H9 (cell line): ENCODE data around the gene ATL1. TPM values are rescaled to one million over a fixed set of nuclear protein-coding genes. Genes with fewer than 3 reads are reported as not detected.
"Not testable (repeated sequence)": the region's sequence is repeated elsewhere in the genome, so short reads cannot be mapped to it uniquely, and the experiment has no call there.

ENCODE experiments used
- DNase-seq: peaks from one replicate; pipeline ENCODE4 v3.0.0-alpha.2; 2017
- H2AFZ ChIP-seq: one replicate; pipeline ENCODE4 v1.6.1; 2013; ENCODE audit warnings: mild to moderate bottlenecking, low read length, control low read depth, moderate library complexity
- H2AK5ac ChIP-seq: 2 replicates; pipeline ENCODE4 v1.6.1; 2013; ENCODE audit warnings: low read length, control low read depth, mixed read lengths; ENCODE audit not compliant: insufficient read length
- H2BK120ac ChIP-seq: one replicate; pipeline ENCODE4 v1.6.1; 2013; ENCODE audit warnings: low read depth, mild to moderate bottlenecking, low read length, control low read depth, inconsistent platforms; ENCODE audit not compliant: poor library complexity, severe bottlenecking
- H2BK12ac ChIP-seq: 2 replicates; pipeline ENCODE4 v1.6.1; 2013; ENCODE audit warnings: low read length, control low read depth, mixed read lengths, low read depth; ENCODE audit not compliant: insufficient read length
- H2BK15ac ChIP-seq: 2 replicates; pipeline ENCODE4 v1.6.1; 2013; ENCODE audit warnings: low read depth, low read length, control low read depth
- H2BK20ac ChIP-seq: one replicate; pipeline ENCODE4 v1.6.1; 2013; ENCODE audit warnings: low read depth, mild to moderate bottlenecking, low read length, control low read depth, inconsistent platforms; ENCODE audit not compliant: poor library complexity, severe bottlenecking
- H2BK5ac ChIP-seq: 2 replicates; pipeline ENCODE4 v1.6.1; 2013; ENCODE audit warnings: low read length, control low read depth, mixed read lengths; ENCODE audit not compliant: insufficient read length
- H3K14ac ChIP-seq: 2 replicates; pipeline ENCODE4 v1.6.1; 2013; ENCODE audit warnings: low read length, control low read depth; ENCODE audit not compliant: insufficient read depth
- H3K18ac ChIP-seq: 2 replicates; pipeline ENCODE4 v1.6.1; 2013; ENCODE audit warnings: low read depth, mild to moderate bottlenecking, mixed read lengths, low read length, control low read depth; ENCODE audit not compliant: insufficient read length
- H3K23ac ChIP-seq: 2 replicates; pipeline ENCODE4 v1.6.1; 2013; ENCODE audit warnings: low read length, control low read depth, mixed read lengths, low read depth; ENCODE audit not compliant: insufficient read length
- H3K23me2 ChIP-seq: 2 replicates; pipeline ENCODE4 v1.6.1; 2013; ENCODE audit warnings: low read depth, mild to moderate bottlenecking, mixed read lengths, low read length, control low read depth; ENCODE audit not compliant: insufficient read length, poor library complexity, severe bottlenecking
- H3K27ac ChIP-seq: 2 replicates; pipeline ENCODE4 v1.5.1; 2013; ENCODE audit warnings: low read length, control low read depth, mixed read lengths, low read depth; ENCODE audit not compliant: insufficient read length
- H3K27me3 ChIP-seq: 2 replicates; pipeline ENCODE4 v1.6.1; 2013; ENCODE audit warnings: low read length, control low read depth, inconsistent platforms; ENCODE audit not compliant: insufficient read depth
- H3K4ac ChIP-seq: 2 replicates; pipeline ENCODE4 v1.6.1; 2013; ENCODE audit warnings: low read depth, mild to moderate bottlenecking, control low read depth, inconsistent platforms, low read length, moderate library complexity
- H3K4me1 ChIP-seq: 2 replicates; pipeline ENCODE4 v1.6.1; 2013; ENCODE audit warnings: low read length, control low read depth, inconsistent platforms; ENCODE audit not compliant: insufficient read depth
- H3K4me2 ChIP-seq: 2 replicates; pipeline ENCODE4 v1.6.1; 2013; ENCODE audit warnings: low read length, control low read depth, mixed read lengths; ENCODE audit not compliant: insufficient read length, insufficient read depth
- H3K56ac ChIP-seq: 2 replicates; pipeline ENCODE4 v1.6.1; 2013; ENCODE audit warnings: low read depth, mild to moderate bottlenecking, mixed read lengths, low read length, control low read depth; ENCODE audit not compliant: insufficient read length
- H3K79me1 ChIP-seq: 2 replicates; pipeline ENCODE4 v1.6.1; 2013; ENCODE audit warnings: low read depth, mild to moderate bottlenecking, moderate library complexity, low read length, control low read depth, inconsistent platforms; ENCODE audit not compliant: insufficient read depth, poor library complexity, severe bottlenecking
- H3K79me2 ChIP-seq: 2 replicates; pipeline ENCODE4 v1.6.1; 2013; ENCODE audit warnings: low read length, control low read depth, inconsistent platforms; ENCODE audit not compliant: insufficient read depth
- H3K9ac ChIP-seq: 2 replicates; pipeline ENCODE4 v1.6.1; 2013; ENCODE audit warnings: low read length, control low read depth, mixed read lengths; ENCODE audit not compliant: insufficient read length; ENCODE audit errors: extremely low read depth
- H3K9me3 ChIP-seq: one replicate; pipeline ENCODE4 v1.6.1; 2013; ENCODE audit warnings: low read depth, low read length, inconsistent platforms; ENCODE audit not compliant: control insufficient read depth
- H3T11ph ChIP-seq: one replicate; pipeline ENCODE4 v1.6.1; 2013; ENCODE audit warnings: mild to moderate bottlenecking, low read length, control low read depth, inconsistent platforms
- H4K20me1 ChIP-seq: one replicate; pipeline ENCODE4 v1.6.1; 2013; ENCODE audit not compliant: control insufficient read depth, insufficient read length, insufficient read depth
- H4K5ac ChIP-seq: 2 replicates; pipeline ENCODE4 v1.6.1; 2013; ENCODE audit warnings: low read depth, mild to moderate bottlenecking, mixed read lengths, low read length, control low read depth; ENCODE audit not compliant: insufficient read length
- H4K8ac ChIP-seq: replicated peaks from 2 replicates; pipeline ENCODE4 v1.6.1; 2013; ENCODE audit warnings: low read length, control low read depth, mixed read lengths, low read depth; ENCODE audit not compliant: insufficient read length
- H4K91ac ChIP-seq: 2 replicates; pipeline ENCODE4 v1.6.1; 2013; ENCODE audit warnings: low read depth, mild to moderate bottlenecking, moderate library complexity, mixed read lengths, low read length, control low read depth; ENCODE audit not compliant: insufficient read length
- H3K27ac Mint-ChIP-seq, 3 experiments: 2 replicates in 2 of 3; 3 replicates in 1 of 3; pipeline ENCODE4 v1.8.0; 2020 to 2021; ENCODE audit warnings: mixed read lengths in 3 of 3, mild to moderate bottlenecking in 1 of 3, moderate library complexity in 1 of 3
- H3K27me3 Mint-ChIP-seq: 2 replicates; pipeline ENCODE4 v1.8.0; 2021; ENCODE audit warnings: low read depth, mild to moderate bottlenecking, moderate library complexity, mixed read lengths
- H3K36me3 Mint-ChIP-seq, 3 experiments: 2 replicates in 2 of 3; 3 replicates in 1 of 3; pipeline ENCODE4 v1.8.0; 2020 to 2021; ENCODE audit warnings: low read depth in 3 of 3, mixed read lengths in 3 of 3; ENCODE audit not compliant: insufficient read depth in 1 of 3
- H3K4me1 Mint-ChIP-seq, 2 experiments: 2 replicates each; pipeline ENCODE4 v1.8.0; 2020; ENCODE audit warnings: mixed read lengths in 2 of 2
- H3K4me3 Mint-ChIP-seq, 2 experiments: 2 replicates in 1 of 2; 3 replicates in 1 of 2; pipeline ENCODE4 v1.8.0; 2020 to 2021; ENCODE audit warnings: mild to moderate bottlenecking in 2 of 2, mixed read lengths in 2 of 2, moderate library complexity in 1 of 2
- H3K9me3 Mint-ChIP-seq, 2 experiments: 2 replicates in 1 of 2; 3 replicates in 1 of 2; pipeline ENCODE4 v1.8.0; 2020; ENCODE audit warnings: mild to moderate bottlenecking in 2 of 2, mixed read lengths in 2 of 2, moderate library complexity in 1 of 2
- WGBS: extraction: QIAGEN DNeasy Blood & Tissue Kit; methylation state at CpG from one replicate; pipeline ENCODE4 v1.1.7; 2013; ENCODE audit warnings: missing lambda C conversion rate, low lambda C conversion rate, mixed read lengths; ENCODE audit not compliant: insufficient read length; ENCODE audit errors: extremely low coverage; 5-methylcytosine and 5-hydroxymethylcytosine counted together
- total RNA-seq: library from RNA; stranded (reverse); gene quantifications from 2 replicates; pipeline ENCODE4 v1.2.1, GENCODE V29; 2021
- TF ChIP-seq, protein P1 (sequence below): fragments of 200-600 bp; sonication (generic); conservative IDR thresholded peaks from 3 replicates; pipeline ENCODE4 v1.8.0; 2021; ENCODE audit warnings: antibody characterized with exemption, mild to moderate bottlenecking

Gene ATL1
- total RNA-seq, 1 experiment from 2014 or later = 3.0 TPM

DNA sequence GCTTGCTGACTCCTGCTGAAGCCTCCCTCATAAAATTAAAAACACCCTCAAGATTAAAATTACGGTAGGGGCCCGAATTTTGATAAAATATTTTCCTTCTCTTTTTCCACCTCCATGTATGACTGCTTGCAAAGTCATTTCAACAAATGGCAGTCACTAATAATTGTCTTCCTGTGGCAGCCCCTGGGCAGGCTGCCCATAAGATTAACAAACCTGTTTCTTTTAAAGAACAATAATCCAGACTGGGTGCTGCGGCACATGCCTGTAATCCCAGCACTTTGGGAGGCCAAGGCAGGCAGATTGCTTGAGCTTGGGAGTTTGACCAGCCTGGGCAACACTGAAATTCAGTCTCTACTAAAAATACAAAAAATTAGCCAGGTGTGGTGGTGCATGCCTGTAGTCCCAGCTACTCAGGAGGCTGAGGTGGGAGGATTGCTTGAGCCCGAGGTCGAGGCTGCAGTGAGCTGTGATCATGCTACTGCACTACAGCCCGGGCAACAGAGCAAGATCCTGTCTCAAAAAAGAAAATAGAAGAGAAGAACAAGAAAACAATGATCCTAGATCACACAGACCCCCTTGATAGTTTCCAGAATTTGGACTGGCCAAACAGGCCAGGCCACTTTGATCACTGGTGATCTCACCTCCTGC, 99.5 kb downstream of the ATL1 start:
- Mint-ChIP-seq H3K27ac (peak overlapping the region in 2 of 3 experiments; percentile 6 to 59; a peak in 3 of 7 replicates), H3K9me3 (peaks cover 0 to 2% of the 10 kb centered on the region in 2 experiments; a peak in 2 of 5 replicates), H3K27me3 (no peaks in the 10 kb centered on the region), H3K4me1 (peaks cover 35 to 39% of the 10 kb centered on the region in 2 experiments), H3K4me3 (no peak overlapping the region), H3K36me3 (peaks cover 41 to 43% (median 43%) of the 10 kb centered on the region in 3 experiments)
- Histone ChIP-seq H3K9me3 (no peaks in the 10 kb centered on the region), H2BK15ac (no peak overlapping the region), H4K5ac (no peak overlapping the region), H2AFZ (no peak overlapping the region), H2BK20ac (no peak overlapping the region), H4K8ac (no peak overlapping the region), H3K9ac (no peak overlapping the region), H3K79me1 (peaks cover 8% of the 10 kb centered on the region), H3K27ac (peak overlapping the region; percentile 6), H3K56ac (no peak overlapping the region), H3K4me1 (no peaks in the 10 kb centered on the region), H3K79me2 (peaks cover 7% of the 10 kb centered on the region; the same call in 1 of the 2 replicates), H3K18ac (no peak overlapping the region), H3K4ac (no peak overlapping the region), H3K4me2 (no peak overlapping the region), H4K91ac (no peak overlapping the region), H3K23me2 (no peaks in the 10 kb centered on the region), H2BK12ac (no peak overlapping the region), H3K23ac (no peak overlapping the region), H3K14ac (no peak overlapping the region), H2BK120ac (no peak overlapping the region), H3K27me3 (no peaks in the 10 kb centered on the region), H2AK5ac (no peak overlapping the region), H3T11ph (no peak overlapping the region), H2BK5ac (no peak overlapping the region), H4K20me1 (no peaks in the 10 kb centered on the region)
- no peak for DNase-seq
- TF ChIP-seq, protein P1, sequence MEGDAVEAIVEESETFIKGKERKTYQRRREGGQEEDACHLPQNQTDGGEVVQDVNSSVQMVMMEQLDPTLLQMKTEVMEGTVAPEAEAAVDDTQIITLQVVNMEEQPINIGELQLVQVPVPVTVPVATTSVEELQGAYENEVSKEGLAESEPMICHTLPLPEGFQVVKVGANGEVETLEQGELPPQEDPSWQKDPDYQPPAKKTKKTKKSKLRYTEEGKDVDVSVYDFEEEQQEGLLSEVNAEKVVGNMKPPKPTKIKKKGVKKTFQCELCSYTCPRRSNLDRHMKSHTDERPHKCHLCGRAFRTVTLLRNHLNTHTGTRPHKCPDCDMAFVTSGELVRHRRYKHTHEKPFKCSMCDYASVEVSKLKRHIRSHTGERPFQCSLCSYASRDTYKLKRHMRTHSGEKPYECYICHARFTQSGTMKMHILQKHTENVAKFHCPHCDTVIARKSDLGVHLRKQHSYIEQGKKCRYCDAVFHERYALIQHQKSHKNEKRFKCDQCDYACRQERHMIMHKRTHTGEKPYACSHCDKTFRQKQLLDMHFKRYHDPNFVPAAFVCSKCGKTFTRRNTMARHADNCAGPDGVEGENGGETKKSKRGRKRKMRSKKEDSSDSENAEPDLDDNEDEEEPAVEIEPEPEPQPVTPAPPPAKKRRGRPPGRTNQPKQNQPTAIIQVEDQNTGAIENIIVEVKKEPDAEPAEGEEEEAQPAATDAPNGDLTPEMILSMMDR = no peak
- WGBS = no CpG with 5 or more reads among the region's 6 CpGs

DNA sequence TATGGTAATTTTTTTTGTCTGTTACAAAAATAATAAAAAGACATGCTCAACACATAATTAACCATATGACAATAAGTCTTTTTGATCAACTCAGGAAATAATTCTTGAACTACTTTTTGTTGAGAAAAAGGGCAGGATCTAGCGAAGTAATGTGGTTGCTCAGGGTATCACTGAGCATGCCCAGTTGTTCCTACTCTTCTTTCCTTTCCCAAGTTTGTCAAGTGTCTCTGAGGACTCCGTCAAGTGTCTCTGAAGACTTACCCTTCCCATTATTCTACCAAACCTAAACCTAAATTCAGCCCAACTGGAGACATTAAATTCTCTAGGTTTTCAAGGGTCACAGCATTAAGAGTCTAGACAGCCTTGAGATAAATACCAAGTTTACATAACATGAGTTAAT, 104.6 kb downstream of the ATL1 start:
- not testable (repeated sequence) for H3K4me3 Mint-ChIP-seq, H3K4me1 ChIP-seq, H3K56ac ChIP-seq, H3K27me3 ChIP-seq, H3T11ph ChIP-seq, H3K23ac ChIP-seq, H3K9me3 ChIP-seq, H2BK5ac ChIP-seq, H3K27ac Mint-ChIP-seq, H3K18ac ChIP-seq, H3K14ac ChIP-seq, H2BK12ac ChIP-seq, DNase-seq, H3K79me1 ChIP-seq, H3K9ac ChIP-seq, H3K4ac ChIP-seq, H3K23me2 ChIP-seq, H3K27me3 Mint-ChIP-seq, H2BK120ac ChIP-seq, H2AK5ac ChIP-seq, H2BK15ac ChIP-seq, H2AFZ ChIP-seq, H4K8ac ChIP-seq, H4K20me1 ChIP-seq, H2BK20ac ChIP-seq, H3K4me2 ChIP-seq, H4K5ac ChIP-seq, H3K9me3 Mint-ChIP-seq, H4K91ac ChIP-seq, H3K27ac ChIP-seq
- H3K79me2 ChIP-seq = peaks cover 12% of the 10 kb centered on the region; the same call in 1 of the 2 replicates
- H3K4me1 Mint-ChIP-seq = peaks cover 17 to 26% of the 10 kb centered on the region in 2 experiments
- no CpG with 5 or more reads among the region's 2 CpGs for WGBS
- peaks cover 46 to 47% (median 47%) of the 10 kb centered on the region in 3 experiments for H3K36me3 Mint-ChIP-seq
